ENCODE data around the gene U2AF2. TPM values are rescaled to one million over a fixed set of nuclear protein-coding genes. Genes with fewer than 3 reads are reported as not detected.

Gene U2AF2
- total and polyA plus RNA-seq, 9 donors = 27.3 to 183 (median 148) TPM

DNA sequence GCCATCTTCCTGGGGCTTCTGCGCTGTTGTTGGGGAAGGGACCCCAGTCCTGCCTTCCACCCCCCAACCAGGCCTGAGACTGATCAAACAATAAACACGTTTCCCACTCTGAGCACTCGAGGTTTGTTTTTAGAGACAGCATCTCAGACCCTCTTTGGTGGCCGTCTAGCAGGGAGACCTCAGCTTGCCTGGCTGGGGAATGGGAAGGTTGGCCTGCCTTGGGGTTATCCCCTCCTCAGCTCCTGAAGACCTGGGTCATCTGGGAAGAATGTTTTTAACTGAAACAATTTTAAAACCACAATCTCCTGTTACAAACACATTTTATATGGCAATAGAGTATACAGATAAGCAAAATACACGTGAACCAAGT lies 9.3 kb upstream of the U2AF2 start:
- WGBS, 3 donors = 45 to 58% (median 49%) methylated on average over 5 of the region's 5 CpGs
- no peak overlapping the region for H3K4me3 ChIP-seq
- H3K36me3 ChIP-seq = no peaks in the 10 kb centered on the region
- no peaks in the 10 kb centered on the region for H3K9me3 ChIP-seq
- no peaks in the 10 kb centered on the region for H3K27me3 ChIP-seq
- peaks cover 15% of the 10 kb centered on the region for H3K4me1 ChIP-seq (ENCODE audit: insufficient read depth)
- H3K27ac ChIP-seq = no peak overlapping the region
- DNase-seq = peak in 1 of 5 donors; percentile 26
- intact Hi-C loops (cut with DNase I) = no loop called here
- TF ChIP-seq, protein P1, sequence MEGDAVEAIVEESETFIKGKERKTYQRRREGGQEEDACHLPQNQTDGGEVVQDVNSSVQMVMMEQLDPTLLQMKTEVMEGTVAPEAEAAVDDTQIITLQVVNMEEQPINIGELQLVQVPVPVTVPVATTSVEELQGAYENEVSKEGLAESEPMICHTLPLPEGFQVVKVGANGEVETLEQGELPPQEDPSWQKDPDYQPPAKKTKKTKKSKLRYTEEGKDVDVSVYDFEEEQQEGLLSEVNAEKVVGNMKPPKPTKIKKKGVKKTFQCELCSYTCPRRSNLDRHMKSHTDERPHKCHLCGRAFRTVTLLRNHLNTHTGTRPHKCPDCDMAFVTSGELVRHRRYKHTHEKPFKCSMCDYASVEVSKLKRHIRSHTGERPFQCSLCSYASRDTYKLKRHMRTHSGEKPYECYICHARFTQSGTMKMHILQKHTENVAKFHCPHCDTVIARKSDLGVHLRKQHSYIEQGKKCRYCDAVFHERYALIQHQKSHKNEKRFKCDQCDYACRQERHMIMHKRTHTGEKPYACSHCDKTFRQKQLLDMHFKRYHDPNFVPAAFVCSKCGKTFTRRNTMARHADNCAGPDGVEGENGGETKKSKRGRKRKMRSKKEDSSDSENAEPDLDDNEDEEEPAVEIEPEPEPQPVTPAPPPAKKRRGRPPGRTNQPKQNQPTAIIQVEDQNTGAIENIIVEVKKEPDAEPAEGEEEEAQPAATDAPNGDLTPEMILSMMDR (IDR thresholded peaks at IDR 0.05) = no peak
- no peak for TF ChIP-seq EP300 (IDR thresholded peaks at IDR 0.05)
- no peak for TF ChIP-seq POLR2A (IDR thresholded peaks at IDR 0.05)

DNA sequence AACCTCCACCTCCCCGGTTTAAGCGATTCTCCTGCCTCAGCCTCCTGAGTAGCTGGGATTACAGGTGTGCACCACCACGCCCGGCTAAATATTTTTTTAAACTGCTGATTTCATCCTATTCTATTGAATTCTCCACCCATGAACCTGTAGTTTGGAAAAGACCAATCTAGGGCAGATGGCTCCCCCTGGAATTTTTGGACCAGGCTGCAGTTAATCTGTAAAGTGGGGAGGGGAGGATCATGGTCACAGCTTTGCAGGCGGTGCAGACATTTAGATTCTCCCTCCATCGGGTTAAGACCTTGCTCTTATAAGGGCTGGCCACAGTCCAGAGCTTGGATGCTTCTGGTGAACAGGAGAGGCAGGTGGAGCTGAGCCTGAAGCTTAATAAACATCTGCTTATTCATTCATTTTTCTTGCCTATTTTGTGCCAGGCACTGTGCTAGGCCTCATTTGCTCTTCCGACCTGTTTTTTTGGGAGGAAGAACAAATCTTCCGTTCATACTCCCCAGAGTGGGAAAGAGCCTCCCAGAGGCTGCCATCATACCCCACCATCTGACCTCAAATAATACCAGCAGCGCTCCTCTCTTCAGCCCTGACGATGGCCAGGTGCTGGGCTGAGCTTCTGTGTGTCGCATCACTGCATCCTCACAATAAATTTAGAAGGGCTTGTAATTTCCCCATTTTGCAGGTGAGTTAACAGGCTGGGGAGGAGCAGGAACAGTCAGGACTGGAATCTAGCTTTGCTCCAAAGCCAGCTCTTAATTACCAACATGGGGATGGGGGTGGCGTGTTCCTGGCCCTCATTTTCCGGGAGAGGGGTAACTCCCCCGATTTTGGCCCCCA lies 7.7 kb upstream of the U2AF2 start:
- DNase-seq = peak in 1 of 5 donors; percentile 47
- Histone ChIP-seq H3K36me3 (no peaks in the 10 kb centered on the region), H3K27me3 (no peaks in the 10 kb centered on the region), H3K4me1 (ENCODE audit: insufficient read depth) (peaks cover 14% of the 10 kb centered on the region), H3K9me3 (no peaks in the 10 kb centered on the region), H3K27ac (peak overlapping the region; percentile 78 to 85), H3K4me3 (peak overlapping the region; percentile 63)
- intact Hi-C loops (cut with DNase I) = no loop called here
- 36 to 41% (median 36%) methylated on average over 14 of the region's 14 CpGs for WGBS, 3 donors
- no peak for TF ChIP-seq POLR2A (IDR thresholded peaks at IDR 0.05)
- no peak for TF ChIP-seq EP300 (IDR thresholded peaks at IDR 0.05)
- TF ChIP-seq, protein P1 (IDR thresholded peaks at IDR 0.05) = no peak

DNA sequence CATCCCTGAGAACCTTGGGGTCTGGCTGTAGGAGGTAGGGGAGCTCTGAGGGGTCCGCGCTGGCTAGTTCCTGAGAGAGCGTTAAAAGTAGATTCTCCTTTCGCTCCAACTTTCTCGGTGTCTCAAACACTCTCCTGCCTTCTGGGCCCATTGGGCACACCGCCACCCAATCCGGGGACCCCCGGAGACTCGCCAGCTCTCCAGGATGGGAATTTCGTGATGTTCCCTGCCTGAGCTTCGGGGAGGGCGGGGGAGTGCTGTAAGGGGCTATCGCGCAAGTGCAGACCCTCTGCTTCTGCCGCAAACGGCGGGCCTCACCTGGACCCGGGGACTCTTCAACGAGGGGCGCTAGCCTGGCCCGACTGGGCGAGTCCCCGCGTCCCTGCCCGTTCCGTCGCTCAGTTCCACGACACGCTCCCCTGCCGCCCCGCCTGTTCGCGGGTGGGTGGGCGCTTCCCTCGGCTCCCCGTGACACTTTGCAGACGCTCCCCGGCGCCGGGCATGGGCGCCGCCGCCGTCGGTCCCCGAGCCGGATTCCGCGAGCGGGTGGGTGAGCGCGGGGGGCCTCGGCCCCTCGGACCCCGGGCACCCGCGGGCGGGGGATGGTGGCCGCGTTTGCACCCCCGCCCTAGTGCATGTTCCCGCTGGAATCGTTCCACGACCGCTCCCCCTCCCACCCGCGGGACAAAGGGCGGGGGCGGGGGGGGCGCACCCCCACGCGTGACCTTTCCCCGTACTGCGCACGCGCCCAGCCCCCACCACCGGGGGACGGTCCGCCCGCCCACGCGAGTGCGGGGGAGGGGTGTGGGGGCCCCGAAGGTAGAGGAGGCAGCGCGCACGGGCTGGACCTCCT lies 6.9 kb upstream of the U2AF2 start, which contains the start of gene CCDC106:
Gene CCDC106 (plus strand): TSS at position 481 of the 853 bp plus-strand sequence. CDS start 835 bp downstream, outside the sequence.
- Histone ChIP-seq H3K4me3 (peak within 1 kb of the TSS; percentile 63), H3K27ac (peak within 1 kb of the TSS; percentile 78 to 85), H3K9me3 (no peaks in the 10 kb centered on the region), H3K4me1 (ENCODE audit: insufficient read depth) (peaks cover 11% of the 10 kb centered on the region), H3K27me3 (no peaks in the 10 kb centered on the region), H3K36me3 (no peaks in the 10 kb centered on the region)
- 0 to 1% (median 1%) methylated on average over 54 to 87 of the region's 87 CpGs for WGBS, 3 donors
- intact Hi-C loops (cut with DNase I) = no loop called here
- peak; percentile 80 to 87 (median 83) for DNase-seq
- TF ChIP-seq, protein P1 (IDR thresholded peaks at IDR 0.05) = no peak
- TF ChIP-seq EP300 (IDR thresholded peaks at IDR 0.05) (no peak), POLR2A (IDR thresholded peaks at IDR 0.05) (no peak)

DNA sequence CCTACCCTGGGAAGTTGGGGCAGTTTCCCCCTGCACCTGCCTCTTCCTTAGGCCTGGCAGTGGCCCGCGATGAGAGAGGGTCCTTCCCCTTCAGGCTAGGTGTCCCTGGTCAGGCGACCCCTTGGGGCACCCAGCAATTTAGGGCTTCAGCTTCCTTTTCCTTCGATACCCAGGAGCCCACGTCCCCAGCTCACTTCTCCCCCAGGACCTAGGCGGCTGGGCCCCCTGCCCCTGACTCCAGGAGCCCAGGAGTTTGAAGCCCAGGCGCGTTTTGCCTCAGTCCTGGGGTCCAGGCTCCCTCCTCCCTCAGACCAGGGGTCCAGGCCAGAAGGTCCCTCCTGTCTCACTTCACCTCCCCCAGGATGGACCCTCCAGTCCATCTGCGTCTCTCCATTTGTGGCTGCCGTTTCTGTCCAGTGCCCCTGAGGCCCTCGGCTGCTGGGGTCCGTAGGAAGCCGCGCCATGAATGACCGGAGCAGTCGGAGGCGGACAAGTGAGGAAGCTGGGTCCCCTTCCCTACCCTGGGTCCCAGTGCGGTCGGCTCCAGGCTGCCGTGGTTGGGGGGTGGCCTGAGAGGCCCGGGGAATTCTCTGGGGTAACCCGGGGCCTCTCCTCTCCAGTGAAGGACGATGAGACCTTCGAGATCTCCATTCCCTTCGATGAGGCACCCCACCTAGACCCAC lies 6.1 kb upstream of the U2AF2 start:
- intact Hi-C loops (cut with DNase I) = no loop called here
- DNase-seq = peak in 2 of 5 donors; percentile 30 to 46
- TF ChIP-seq EP300 (IDR thresholded peaks at IDR 0.05) (no peak), POLR2A (IDR thresholded peaks at IDR 0.05) (no peak)
- TF ChIP-seq, protein P1 (IDR thresholded peaks at IDR 0.05) = no peak
- 9 to 23% (median 14%) methylated on average over 24 to 25 of the region's 25 CpGs for WGBS, 3 donors
- peak overlapping the region; percentile 78 to 85 for H3K27ac ChIP-seq
- H3K9me3 ChIP-seq = no peaks in the 10 kb centered on the region
- peaks cover 11% of the 10 kb centered on the region for H3K4me1 ChIP-seq (ENCODE audit: insufficient read depth)
- H3K36me3 ChIP-seq = no peaks in the 10 kb centered on the region
- peak overlapping the region; percentile 63 for H3K4me3 ChIP-seq
- H3K27me3 ChIP-seq = no peaks in the 10 kb centered on the region

Data from ovary (tissue), 9 donors.